GM06990 (cell line): Measurements from ENCODE around the gene PNMA6E.

Source experiments
- DNase-seq: peaks from one replicate; pipeline ENCODE4 v3.0.0-alpha.2; 2011; ENCODE audit not compliant: insufficient read length; ENCODE audit errors: extremely low read depth
- H3K27me3 ChIP-seq: replicated peaks from 2 replicates; pipeline ENCODE4 v1.6.0; 2011; ENCODE audit warnings: low read length; ENCODE audit not compliant: control insufficient read depth, insufficient read depth
- H3K36me3 ChIP-seq: 2 replicates; pipeline ENCODE4 v1.5.1; 2011; ENCODE audit warnings: low read length; ENCODE audit not compliant: control insufficient read depth, insufficient read depth
- H3K4me3 ChIP-seq: replicated peaks from 2 replicates; pipeline ENCODE4 v1.5.1; 2011; ENCODE audit warnings: low read depth, mild to moderate bottlenecking, control low read depth, low read length
- TF ChIP-seq, protein P1 (sequence below): IDR thresholded peaks from 2 replicates; pipeline ENCODE4 v1.5.1; 2011; ENCODE audit warnings: low read length, control low read depth, mild to moderate bottlenecking, inconsistent platforms; ENCODE audit not compliant: insufficient read depth, poor library complexity, severe bottlenecking

The PNMA6E gene

DNA sequence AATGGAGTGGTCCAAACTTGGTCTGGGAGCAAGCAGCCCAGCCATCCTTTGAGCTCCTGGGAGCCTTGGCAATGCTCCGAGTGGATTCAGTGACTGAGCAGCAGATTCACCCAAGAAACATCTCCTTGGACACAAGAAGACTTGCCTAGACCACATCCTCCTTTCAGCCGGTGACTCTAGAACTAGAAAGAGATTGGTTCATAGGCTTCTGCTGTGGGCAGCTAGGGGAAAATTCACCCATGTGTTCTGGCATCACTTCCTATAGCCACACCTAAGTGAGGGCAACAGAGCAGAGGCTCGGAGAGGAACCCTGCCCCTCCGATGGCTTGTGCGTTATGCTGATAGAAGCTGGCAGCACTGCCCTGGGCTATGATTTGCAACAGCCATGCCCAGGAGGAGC is 51.2 kb downstream of the PNMA6E start:
- H3K4me3 ChIP-seq, result no peak overlapping the region
- no peak for DNase-seq
- no peaks in the 10 kb centered on the region for H3K27me3 ChIP-seq
- TF ChIP-seq, protein P1, sequence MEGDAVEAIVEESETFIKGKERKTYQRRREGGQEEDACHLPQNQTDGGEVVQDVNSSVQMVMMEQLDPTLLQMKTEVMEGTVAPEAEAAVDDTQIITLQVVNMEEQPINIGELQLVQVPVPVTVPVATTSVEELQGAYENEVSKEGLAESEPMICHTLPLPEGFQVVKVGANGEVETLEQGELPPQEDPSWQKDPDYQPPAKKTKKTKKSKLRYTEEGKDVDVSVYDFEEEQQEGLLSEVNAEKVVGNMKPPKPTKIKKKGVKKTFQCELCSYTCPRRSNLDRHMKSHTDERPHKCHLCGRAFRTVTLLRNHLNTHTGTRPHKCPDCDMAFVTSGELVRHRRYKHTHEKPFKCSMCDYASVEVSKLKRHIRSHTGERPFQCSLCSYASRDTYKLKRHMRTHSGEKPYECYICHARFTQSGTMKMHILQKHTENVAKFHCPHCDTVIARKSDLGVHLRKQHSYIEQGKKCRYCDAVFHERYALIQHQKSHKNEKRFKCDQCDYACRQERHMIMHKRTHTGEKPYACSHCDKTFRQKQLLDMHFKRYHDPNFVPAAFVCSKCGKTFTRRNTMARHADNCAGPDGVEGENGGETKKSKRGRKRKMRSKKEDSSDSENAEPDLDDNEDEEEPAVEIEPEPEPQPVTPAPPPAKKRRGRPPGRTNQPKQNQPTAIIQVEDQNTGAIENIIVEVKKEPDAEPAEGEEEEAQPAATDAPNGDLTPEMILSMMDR, result no peak
- peaks cover 11% of the 10 kb centered on the region for H3K36me3 ChIP-seq

DNA sequence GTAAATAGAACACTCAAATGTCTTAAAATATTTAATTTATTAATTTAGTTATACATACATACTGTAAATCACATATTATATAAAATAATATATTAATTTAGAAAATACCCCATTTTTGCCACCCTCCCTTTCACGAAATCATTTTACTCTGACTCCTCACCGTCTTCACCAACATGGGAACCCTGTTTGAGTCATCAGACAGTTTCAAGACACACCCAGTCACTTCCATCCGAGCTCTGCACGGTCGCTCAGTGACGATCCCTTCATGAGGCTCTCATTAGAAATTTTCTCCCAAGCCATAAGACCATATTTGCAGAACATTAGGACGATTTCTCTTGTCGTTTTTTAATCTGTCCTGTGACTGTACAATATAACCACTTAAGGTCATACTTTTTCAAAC is 52.7 kb downstream of the PNMA6E start:
- TF ChIP-seq, protein P1, result no peak
- H3K4me3 ChIP-seq, result no peak overlapping the region
- peaks cover 16% of the 10 kb centered on the region for H3K36me3 ChIP-seq

DNA sequence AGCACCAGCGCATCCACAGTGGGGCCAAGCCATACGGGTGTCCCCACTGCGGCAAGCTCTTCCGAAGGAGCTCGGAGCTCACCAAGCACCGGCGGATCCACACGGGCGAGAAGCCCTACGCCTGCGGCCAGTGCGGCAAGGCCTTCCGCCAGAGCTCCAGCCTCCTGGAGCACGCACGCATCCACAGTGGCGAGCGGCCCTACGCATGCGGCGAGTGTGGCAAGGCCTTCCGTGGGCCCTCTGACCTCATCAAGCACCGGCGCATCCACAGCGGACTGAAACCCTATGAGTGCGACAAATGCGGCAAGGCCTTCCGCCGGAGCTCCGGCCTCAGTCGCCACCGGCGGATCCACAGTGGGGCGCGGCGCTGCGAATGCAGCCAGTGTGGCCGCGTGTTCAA is 53.6 kb downstream of the PNMA6E start:
- TF ChIP-seq, protein P1, result no peak
- DNase-seq, result no peak
- Histone ChIP-seq H3K4me3 (no peak overlapping the region), H3K27me3 (no peaks in the 10 kb centered on the region), H3K36me3 (peaks cover 16% of the 10 kb centered on the region)

More for the DNA sequence above, 52.7 kb downstream of the PNMA6E start:
- no peak for DNase-seq
- no peaks in the 10 kb centered on the region for H3K27me3 ChIP-seq
